Fibroblast of lung (primary cell): ENCODE measurements around the gene CHDH.

ENCODE experiments used
- EZH2 ChIP-seq: IDR thresholded peaks from 2 replicates; pipeline ENCODE4 v1.5.1; 2012; ENCODE audit warnings: low read length, control low read depth, mild to moderate bottlenecking; ENCODE audit errors: missing control alignments
- TF ChIP-seq, protein P1 (sequence below), 2 donors: IDR thresholded peaks in 1 of 2; conservative IDR thresholded peaks in 1 of 2; 1 replicate in 1 of 2; 2 replicates in 1 of 2; pipeline ENCODE4 v1.5.1; 2011 to 2012; ENCODE audit warnings: low read length in 2 of 2, control low read depth in 1 of 2, inconsistent platforms in 1 of 2, low read depth in 1 of 2, mild to moderate bottlenecking in 1 of 2

DNA sequence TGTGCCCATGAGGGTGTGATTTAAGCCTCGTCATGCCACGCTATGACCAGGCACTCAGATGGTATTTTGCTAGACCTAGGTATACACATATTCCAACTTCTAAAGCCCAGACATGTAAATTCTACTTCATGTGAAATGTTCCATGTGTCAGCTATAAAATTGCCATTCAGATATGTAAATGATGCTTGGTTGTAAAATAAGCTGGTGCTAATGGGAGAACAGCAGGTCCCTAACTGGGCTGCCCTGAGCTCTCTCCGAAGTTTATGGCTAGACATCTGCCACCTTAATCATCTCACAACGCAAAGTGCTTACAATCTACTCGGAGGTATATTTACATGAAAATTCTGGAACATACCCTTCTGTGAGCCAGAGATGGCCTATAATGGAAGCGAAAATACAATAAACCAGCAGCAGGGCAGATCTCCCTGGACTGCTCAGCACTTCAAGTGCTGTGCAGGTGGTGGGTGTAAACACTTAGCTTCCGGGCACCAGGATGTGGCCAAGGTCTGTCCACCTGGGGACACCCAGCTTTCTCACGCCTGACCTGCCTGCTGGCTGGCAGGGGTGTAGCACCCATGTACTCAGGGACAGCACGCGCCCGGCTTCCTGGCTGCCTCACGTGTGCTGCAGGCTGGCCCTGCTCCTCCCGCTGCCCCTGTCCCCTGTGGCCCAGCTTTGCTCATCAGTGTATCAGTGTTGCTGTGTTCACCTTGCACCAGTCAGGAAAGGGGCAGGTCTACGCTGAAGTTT lies 82.0 kb downstream of the CHDH start:
- TF ChIP-seq, protein P1, sequence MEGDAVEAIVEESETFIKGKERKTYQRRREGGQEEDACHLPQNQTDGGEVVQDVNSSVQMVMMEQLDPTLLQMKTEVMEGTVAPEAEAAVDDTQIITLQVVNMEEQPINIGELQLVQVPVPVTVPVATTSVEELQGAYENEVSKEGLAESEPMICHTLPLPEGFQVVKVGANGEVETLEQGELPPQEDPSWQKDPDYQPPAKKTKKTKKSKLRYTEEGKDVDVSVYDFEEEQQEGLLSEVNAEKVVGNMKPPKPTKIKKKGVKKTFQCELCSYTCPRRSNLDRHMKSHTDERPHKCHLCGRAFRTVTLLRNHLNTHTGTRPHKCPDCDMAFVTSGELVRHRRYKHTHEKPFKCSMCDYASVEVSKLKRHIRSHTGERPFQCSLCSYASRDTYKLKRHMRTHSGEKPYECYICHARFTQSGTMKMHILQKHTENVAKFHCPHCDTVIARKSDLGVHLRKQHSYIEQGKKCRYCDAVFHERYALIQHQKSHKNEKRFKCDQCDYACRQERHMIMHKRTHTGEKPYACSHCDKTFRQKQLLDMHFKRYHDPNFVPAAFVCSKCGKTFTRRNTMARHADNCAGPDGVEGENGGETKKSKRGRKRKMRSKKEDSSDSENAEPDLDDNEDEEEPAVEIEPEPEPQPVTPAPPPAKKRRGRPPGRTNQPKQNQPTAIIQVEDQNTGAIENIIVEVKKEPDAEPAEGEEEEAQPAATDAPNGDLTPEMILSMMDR (conservative IDR thresholded peaks at IDR 0.05 in 1 of 2, IDR thresholded peaks at IDR 0.05 in 1 of 2; ENCODE audit: low read depth in 1 of 2, low read length in 2 of 2), result no peak
- no peak for TF ChIP-seq EZH2
